H1 (cell line): ENCODE results near the gene PPIL4. TPM values are rescaled to one million over a fixed set of nuclear protein-coding genes. Genes with fewer than 3 reads are reported as not detected.

Source experiments
- SAP30 ChIP-seq: fragments of 300-600 bp; sonication (generic); IDR thresholded peaks from 2 replicates; pipeline ENCODE4 v1.7.1; 2012; ENCODE audit warnings: low read length, moderate library complexity, mild to moderate bottlenecking, inconsistent platforms; ENCODE audit not compliant: insufficient read depth, insufficient replicate concordance
- TAF7 ChIP-seq: optimal IDR thresholded peaks from 2 replicates; pipeline ENCODE3; 2011; ENCODE audit warnings: low read depth, mild to moderate bottlenecking, inconsistent platforms, low read length, moderate library complexity, borderline replicate concordance
- ZNF274 ChIP-seq: IDR thresholded peaks from 2 replicates; pipeline ENCODE4 v1.7.0; 2012; ENCODE audit warnings: low read length, borderline replicate concordance; ENCODE audit errors: extremely low read depth
- polyA plus RNA-seq, 7 experiments: library from polyadenylated mRNA; depleted of rRNA in 3 of 7; stranded (reverse) in 5 of 7; unstranded in 2 of 7; fragments of >200 nt in 5 of 7; fragments of 200-250 nt in 2 of 7; gene quantifications; 1 replicate in 5 of 7; 2 replicates in 1 of 7; 4 replicates in 1 of 7; pipeline versions ENCODE4 v1.2.1 to v1.2.3, GENCODE V29; 2011 to 2013; ENCODE audit warnings: missing spikeins in 2 of 7, mixed read lengths in 2 of 7
- total RNA-seq: library from RNA; stranded (reverse); fragmentation: NEBNext Ultra II Directional; extraction: Animal tissue kit (Norgen Biotek cat#: 25700); gene quantifications from 2 replicates; pipeline ENCODE4 v1.2.1, GENCODE V29; 2021

PPIL4 gene
- total and polyA plus RNA-seq, 2 of the 8 experiments (the other 6 are each of a cell fraction or from before 2014, with no cell fraction given): 2.0 to 33.2 TPM

DNA sequence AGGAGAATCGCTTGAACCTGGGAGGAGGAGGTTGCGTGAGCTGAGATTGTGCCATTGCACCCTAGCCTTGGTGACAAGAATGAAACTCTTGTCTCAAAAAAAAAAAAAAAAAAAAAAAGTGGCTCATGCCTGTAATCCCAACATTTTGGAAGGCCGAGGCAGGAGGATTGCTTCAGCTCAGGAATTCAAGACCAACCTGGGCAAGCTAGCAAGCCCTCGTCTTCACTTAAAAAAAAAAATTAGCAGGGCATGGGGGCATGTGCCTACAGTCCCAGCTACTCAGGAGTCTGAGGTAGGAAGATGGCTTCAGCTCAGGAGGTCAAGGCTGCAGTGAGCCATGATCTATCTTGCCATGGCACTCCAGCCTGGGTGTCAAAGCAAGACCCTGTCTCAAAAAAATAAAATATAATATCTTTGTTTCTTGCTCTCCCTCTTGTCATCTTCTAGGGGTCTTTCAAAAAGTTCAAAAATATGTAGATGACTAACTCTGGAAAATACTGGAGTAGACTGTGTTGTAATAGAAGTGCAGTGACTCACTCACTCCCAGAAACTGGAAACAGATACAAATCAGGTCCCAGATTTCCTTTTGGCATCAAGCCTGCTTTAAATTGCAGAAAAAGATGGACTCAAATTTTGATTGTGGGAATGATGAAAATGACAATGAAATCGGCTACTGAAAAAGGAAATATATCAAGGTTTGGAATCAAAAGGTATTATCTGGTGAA is 17.5 kb upstream of the PPIL4 start (continued):
- TF ChIP-seq SAP30 (no peak), TAF7 (no peak), ZNF274 (no peak)
